ENCODE measurements around the gene FZR1. TPM values are rescaled to one million over a fixed set of nuclear protein-coding genes. Genes with fewer than 3 reads are reported as not detected.

The FZR1 gene
- total and polyA plus RNA-seq, 2 of the 13 experiments (the other 11 are each of a cell fraction or from before 2014, with no cell fraction given), result 29.0 to 30.8 TPM

DNA sequence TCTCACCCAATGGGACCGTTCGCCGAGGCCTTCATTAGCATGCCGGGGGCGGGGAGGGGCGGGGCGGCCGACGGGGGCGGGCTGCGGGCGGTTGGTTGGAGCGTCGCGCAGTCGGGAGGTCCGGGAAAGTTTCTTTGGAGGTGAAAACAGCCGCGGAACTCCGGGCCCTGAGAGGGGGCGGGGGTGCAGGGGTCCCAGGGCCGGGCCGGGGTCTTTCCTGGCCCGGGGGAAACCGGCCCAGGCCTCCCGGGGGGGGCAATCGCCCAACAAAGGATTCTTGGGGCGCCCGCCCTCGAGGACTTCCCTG lies 66.7 kb downstream of the FZR1 start, which contains the start of gene HMG20B (continued):
- TF ChIP-seq, protein P1, sequence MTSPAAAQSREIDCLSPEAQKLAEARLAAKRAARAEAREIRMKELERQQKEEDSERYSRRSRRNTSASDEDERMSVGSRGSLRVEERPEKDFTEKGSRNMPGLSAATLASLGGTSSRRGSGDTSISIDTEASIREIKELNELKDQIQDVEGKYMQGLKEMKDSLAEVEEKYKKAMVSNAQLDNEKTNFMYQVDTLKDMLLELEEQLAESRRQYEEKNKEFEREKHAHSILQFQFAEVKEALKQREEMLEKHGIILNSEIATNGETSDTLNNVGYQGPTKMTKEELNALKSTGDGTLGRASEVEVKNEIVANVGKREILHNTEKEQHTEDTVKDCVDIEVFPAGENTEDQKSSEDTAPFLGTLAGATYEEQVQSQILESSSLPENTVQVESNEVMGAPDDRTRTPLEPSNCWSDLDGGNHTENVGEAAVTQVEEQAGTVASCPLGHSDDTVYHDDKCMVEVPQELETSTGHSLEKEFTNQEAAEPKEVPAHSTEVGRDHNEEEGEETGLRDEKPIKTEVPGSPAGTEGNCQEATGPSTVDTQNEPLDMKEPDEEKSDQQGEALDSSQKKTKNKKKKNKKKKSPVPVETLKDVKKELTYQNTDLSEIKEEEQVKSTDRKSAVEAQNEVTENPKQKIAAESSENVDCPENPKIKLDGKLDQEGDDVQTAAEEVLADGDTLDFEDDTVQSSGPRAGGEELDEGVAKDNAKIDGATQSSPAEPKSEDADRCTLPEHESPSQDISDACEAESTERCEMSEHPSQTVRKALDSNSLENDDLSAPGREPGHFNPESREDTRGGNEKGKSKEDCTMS (CRISPR knock-in tag; conservative IDR thresholded peaks at IDR 0.05), result no peak
- TF ChIP-seq, protein P2, sequence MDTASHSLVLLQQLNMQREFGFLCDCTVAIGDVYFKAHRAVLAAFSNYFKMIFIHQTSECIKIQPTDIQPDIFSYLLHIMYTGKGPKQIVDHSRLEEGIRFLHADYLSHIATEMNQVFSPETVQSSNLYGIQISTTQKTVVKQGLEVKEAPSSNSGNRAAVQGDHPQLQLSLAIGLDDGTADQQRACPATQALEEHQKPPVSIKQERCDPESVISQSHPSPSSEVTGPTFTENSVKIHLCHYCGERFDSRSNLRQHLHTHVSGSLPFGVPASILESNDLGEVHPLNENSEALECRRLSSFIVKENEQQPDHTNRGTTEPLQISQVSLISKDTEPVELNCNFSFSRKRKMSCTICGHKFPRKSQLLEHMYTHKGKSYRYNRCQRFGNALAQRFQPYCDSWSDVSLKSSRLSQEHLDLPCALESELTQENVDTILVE (CRISPR knock-in tag; IDR thresholded peaks at IDR 0.05), result 0 out of 2 replicates have a peak, but pooled peaks have one; percentile 1
- no peak for TF ChIP-seq MTF2 (CRISPR knock-in tag; IDR thresholded peaks at IDR 0.05; ENCODE audit: borderline replicate concordance)
- TF ChIP-seq MAZ (IDR thresholded peaks at IDR 0.05; ENCODE audit: borderline replicate concordance, low read depth, low read length), result no peak
- 0 out of 2 replicates have a peak, but pooled peaks have one; percentile 13 for TF ChIP-seq MAZ (CRISPR knock-in tag; IDR thresholded peaks at IDR 0.05; ENCODE audit: low read depth)
- no peak for TF ChIP-seq ZC3H4 (CRISPR knock-in tag; IDR thresholded peaks at IDR 0.05; ENCODE audit: borderline replicate concordance)
- TF ChIP-seq MXD4 (CRISPR knock-in tag; IDR thresholded peaks at IDR 0.05), result 0 out of 2 replicates have a peak, but pooled peaks have one; percentile 12
- no peak for TF ChIP-seq PHF20 (CRISPR knock-in tag; IDR thresholded peaks at IDR 0.05)
- TF ChIP-seq ZNF75D (CRISPR knock-in tag; IDR thresholded peaks at IDR 0.05; ENCODE audit: borderline replicate concordance), result no peak
- TF ChIP-seq, protein P3, sequence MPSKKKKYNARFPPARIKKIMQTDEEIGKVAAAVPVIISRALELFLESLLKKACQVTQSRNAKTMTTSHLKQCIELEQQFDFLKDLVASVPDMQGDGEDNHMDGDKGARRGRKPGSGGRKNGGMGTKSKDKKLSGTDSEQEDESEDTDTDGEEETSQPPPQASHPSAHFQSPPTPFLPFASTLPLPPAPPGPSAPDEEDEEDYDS (CRISPR knock-in tag; IDR thresholded peaks at IDR 0.05), result no peak
- TF ChIP-seq, protein P4, sequence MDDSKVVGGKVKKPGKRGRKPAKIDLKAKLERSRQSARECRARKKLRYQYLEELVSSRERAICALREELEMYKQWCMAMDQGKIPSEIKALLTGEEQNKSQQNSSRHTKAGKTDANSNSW (CRISPR knock-in tag; IDR thresholded peaks at IDR 0.05; ENCODE audit: borderline replicate concordance), result no peak

Measured in HepG2 (cell line).